ENCODE measurements around the gene OSBPL5.

Gene OSBPL5

DNA sequence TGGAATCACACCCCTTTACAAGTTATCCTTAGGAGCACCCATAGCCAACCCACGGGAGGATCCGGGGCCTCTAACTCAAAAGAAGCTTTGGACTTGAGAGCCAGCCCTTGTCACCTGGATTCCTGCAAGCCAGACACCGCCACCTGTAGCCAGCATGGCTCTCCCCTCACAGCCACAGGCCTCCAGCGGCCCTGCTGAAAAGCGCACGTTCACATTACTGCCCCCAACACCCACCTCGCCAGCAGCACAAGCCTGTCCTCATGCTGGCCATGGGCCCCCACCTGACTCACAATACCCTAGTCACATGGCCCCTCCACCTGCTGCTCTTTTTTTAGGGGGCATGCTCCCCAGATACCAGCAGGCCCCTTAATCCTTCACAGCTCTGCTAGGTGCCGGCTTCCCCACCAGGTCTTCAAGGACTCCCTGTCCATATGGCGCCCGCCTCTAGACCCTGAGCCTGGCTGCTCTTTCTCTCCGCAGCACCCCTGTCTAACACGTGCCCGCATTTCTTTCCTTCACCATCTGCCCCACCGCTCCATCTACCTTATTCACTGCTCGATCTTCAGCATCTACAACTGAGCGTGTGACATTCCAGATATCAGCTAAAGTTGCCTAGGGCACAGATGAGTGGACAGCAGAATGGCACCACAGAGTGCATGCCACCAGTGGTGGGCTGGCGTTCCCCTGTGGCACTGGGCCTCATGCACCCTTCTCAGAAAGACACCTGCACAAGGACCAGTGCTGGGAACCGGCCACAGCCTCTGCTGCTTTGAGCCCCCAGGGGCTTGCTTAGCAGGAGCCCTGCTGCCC is 114.5 kb downstream of the OSBPL5 start:
- no peak for DNase-seq

GRCh38 chr11:3049430-3050243 is 115.5 kb downstream of the OSBPL5 start:
- peak; percentile 91 for DNase-seq

DNA sequence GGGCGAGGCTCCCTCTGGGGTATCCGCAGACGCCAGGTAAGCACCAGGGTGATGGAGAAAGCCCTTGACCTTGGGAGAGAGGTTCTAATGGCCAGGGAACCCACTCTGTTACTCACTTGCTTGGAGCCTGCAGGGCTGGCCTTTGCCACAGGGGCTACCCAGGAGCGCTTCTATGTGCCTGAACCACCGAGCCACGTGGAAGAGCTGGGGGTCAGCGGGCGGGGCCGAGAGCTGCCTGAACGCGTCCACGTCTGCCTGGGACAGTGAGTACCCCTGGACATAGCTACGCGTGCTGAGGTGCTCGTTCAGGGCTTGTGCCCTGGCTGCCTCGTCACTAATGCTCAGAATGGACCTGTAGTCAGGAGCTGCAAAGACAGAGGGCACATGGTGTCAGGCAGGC is 117.5 kb downstream of the OSBPL5 start:
- DNase-seq = no peak

DNA sequence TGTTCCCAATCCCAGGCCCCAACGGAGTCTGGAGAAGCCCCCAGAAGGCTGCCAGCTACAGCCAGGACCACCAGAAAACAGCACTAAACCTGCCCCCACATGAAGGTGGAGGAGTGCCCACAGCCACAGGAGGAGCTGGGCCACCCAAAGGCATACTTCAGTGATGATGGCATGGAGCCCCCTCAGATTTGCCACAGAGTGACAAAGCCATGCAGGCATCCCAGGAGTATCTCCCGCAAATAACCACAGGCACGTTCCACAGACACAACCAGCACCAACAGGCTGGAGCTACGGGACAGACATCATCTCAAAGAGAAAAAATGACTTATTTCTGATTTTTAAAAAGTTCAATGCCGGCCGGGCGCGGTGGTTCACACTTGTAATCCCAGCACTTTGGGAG is 118.5 kb downstream of the OSBPL5 start:
- DNase-seq = no peak

DNA sequence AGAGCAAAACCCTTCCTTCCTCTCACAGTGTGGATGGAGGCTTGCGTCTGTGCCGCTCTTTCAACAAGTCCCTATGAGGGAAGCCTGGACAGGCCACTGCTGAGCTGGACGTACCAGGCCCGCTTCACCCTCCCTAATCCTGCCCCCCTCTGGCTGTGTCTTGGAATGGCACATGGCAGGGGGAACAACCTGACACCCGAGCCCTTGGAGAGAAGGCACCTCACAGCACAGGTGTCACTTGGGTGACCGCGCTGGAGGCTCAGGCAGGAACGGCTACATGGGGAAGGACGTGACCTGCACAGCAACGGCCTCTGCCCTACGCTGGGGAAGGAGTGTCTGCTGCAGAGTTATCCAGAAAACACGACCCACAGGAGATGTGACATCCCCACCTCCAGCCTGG is 118.9 kb downstream of the OSBPL5 start:
- DNase-seq = no peak

- no peak for DNase-seq
Observed at GRCh38 chr11:3044915-3045314, 120.2 kb downstream of the OSBPL5 start.

DNA sequence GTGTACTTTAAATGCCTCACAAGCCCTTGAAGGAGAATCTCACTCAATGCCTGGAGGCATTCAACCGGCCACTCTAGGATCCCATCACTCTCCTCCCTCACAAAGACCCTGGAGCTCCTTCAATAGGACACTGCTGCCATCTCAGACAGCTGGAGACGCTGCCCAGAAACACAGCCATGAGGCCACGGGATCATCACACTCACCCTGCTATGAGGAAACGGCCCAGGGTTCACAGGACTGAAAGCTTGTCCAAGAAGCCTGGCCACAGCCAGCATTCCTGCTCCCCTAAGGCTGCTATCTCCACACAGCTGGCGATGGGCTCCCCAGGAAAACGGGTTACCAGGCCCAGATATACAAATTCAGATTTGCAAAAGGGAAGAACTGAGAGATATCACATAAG is 121.1 kb downstream of the OSBPL5 start:
- DNase-seq = no peak

- no peak for DNase-seq
Observed at GRCh38 chr11:3043315-3043871, 121.7 kb downstream of the OSBPL5 start.

- DNase-seq = no peak
Observed at GRCh38 chr11:3042496-3043314, 122.4 kb downstream of the OSBPL5 start.

DNA sequence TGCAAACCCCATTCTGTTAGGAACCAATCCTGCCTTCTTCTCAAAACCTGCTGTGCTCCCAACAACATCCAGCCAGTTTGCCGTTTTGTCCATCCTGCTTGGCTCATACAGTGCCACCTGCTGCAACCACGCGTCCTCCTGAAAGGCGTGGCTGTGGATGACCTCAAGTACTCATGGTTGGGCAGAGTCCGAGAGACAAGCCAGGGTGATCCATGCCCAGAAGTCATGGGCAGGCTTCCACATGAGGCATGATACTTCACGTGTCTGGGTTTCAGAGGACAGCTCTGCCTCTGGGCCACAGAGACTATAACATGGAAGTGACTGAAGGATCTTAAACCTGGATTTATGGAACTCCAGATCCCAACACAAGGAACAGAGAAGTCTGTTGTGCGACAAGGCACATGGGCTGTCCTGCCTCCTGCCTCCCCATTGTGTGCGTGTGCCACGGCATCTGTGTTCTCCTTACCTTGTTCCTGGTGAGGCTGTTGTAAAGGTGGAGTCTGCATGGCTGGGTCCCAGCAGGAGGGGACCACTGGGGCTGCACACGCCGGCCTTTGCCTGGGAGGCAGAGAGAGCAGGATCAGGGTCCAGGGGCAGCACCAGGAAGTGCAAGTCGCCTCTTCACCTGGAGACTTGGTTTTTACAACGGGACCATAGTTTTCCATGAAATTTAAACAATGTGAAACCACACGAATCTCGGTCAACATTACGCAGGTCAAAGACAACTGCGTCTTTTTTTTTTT is 123.2 kb downstream of the OSBPL5 start:
- no peak for DNase-seq

DNA sequence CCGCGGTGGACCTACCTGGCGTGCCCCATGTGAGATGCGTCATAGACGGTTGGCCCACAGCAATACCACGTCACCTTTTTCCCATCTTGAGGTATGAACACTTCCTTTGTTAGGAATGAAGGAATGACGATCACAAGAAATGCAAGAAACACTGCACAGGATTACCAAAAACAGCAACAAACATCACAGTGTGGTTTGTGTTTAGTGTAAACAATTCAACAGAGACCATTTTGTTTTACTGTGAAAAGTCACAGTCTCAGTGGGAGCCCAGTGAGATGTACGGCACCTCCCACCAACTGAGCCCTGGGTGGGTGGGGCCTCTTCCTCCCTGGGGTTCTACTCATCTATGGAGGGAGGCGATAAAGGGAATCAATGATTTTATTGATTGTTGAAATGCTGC is 124.2 kb downstream of the OSBPL5 start:
- DNase-seq = no peak

DNA sequence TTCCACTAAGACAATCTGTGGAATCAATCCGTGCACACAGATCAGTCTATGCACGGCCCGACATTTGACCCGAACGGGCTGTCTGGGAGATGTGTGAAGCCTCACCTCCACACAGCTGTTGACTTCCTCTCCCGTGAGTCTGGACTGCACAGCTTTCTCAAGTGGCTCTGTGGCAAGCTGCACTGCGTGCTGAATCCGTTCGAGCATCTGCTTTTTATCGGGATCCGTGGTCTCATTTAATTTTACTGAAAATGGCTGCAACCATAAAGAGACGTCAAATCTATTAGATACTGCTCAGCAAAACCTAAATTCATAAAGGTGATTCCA is 127.2 kb downstream of the OSBPL5 start:
- no peak for DNase-seq
